GM23338 (cell line): ENCODE data around the gene NCOR2. TPM values are rescaled to one million over a fixed set of nuclear protein-coding genes. Genes with fewer than 3 reads are reported as not detected.
A peak's percentile ranks its signal among the peaks of the same experiment; 100 is the strongest.

ENCODE experiments used
- ATAC-seq: fragments of 200-7000 bp; cut with Tn5 transposase; 3 replicates; pipeline ENCODE4 v1.9.1; 2020
- DNase-seq: peaks from one replicate; pipeline ENCODE4 v3.0.0-alpha.2; 2015; ENCODE audit warnings: low spot score
- H2AFZ ChIP-seq: fragments of 200-600 bp; sonication (generic); 2 replicates; pipeline ENCODE4 v1.8.0; 2016; ENCODE audit warnings: antibody characterized with exemption, mild to moderate bottlenecking, moderate library complexity
- H3F3A ChIP-seq: fragments of 200-600 bp; sonication (generic); replicated peaks from 2 replicates; pipeline ENCODE4 v1.8.0; 2017; ENCODE audit warnings: antibody characterized with exemption, mixed run types, low read depth
- H3K27ac ChIP-seq: fragments of 200-600 bp; sonication (generic); 2 replicates; pipeline ENCODE4 v1.6.1; 2016; ENCODE audit warnings: low read depth
- H3K27me3 ChIP-seq: fragments of 200-600 bp; sonication (generic); 2 replicates; pipeline ENCODE4 v1.8.0; 2016; ENCODE audit warnings: mild to moderate bottlenecking, mixed run types, moderate library complexity; ENCODE audit not compliant: insufficient read depth
- H3K36me3 ChIP-seq: fragments of 200-600 bp; sonication (generic); 2 replicates; pipeline ENCODE4 v1.8.0; 2016; ENCODE audit warnings: mild to moderate bottlenecking; ENCODE audit not compliant: insufficient read depth
- H3K4me1 ChIP-seq: fragments of 200-600 bp; sonication (generic); 2 replicates; pipeline ENCODE4 v1.8.0; 2016; ENCODE audit warnings: mild to moderate bottlenecking, moderate library complexity; ENCODE audit not compliant: insufficient read depth
- H3K4me2 ChIP-seq: fragments of 200-600 bp; sonication (generic); 2 replicates; pipeline ENCODE4 v1.7.1; 2017; ENCODE audit warnings: mixed run types
- H3K4me3 ChIP-seq: fragments of 200-600 bp; sonication (generic); 2 replicates; pipeline ENCODE4 v1.6.1; 2016; ENCODE audit warnings: mixed run types
- H3K79me2 ChIP-seq: fragments of 200-600 bp; sonication (generic); replicated peaks from 2 replicates; pipeline ENCODE4 v1.8.0; 2017; ENCODE audit warnings: mild to moderate bottlenecking; ENCODE audit not compliant: insufficient read depth
- H3K9me2 ChIP-seq: fragments of 200-600 bp; sonication (generic); 2 replicates; pipeline ENCODE4 v1.8.0; 2017; ENCODE audit not compliant: insufficient read depth
- H4K20me1 ChIP-seq: fragments of 200-600 bp; sonication (generic); replicated peaks from 2 replicates; pipeline ENCODE4 v1.8.0; 2017; ENCODE audit warnings: mild to moderate bottlenecking; ENCODE audit not compliant: insufficient read depth
- H3K27ac Mint-ChIP-seq: 2 replicates; pipeline ENCODE4 v1.8.0; 2020; ENCODE audit warnings: inconsistent platforms, mild to moderate bottlenecking, moderate library complexity, mixed read lengths
- H3K27me3 Mint-ChIP-seq: 3 replicates; pipeline ENCODE4 v1.8.0; 2022; ENCODE audit warnings: low read depth, mild to moderate bottlenecking, moderate library complexity, mixed read lengths, inconsistent platforms; ENCODE audit not compliant: insufficient read depth, poor library complexity
- H3K36me3 Mint-ChIP-seq: 3 replicates; pipeline ENCODE4 v1.8.0; 2021; ENCODE audit warnings: low read depth, mild to moderate bottlenecking, inconsistent platforms, moderate library complexity, mixed read lengths
- H3K4me1 Mint-ChIP-seq: 3 replicates; pipeline ENCODE4 v1.8.0; 2020; ENCODE audit warnings: mild to moderate bottlenecking, inconsistent platforms, mixed read lengths
- H3K4me3 Mint-ChIP-seq: 3 replicates; pipeline ENCODE4 v1.8.0; 2021; ENCODE audit warnings: moderate library complexity, mild to moderate bottlenecking, inconsistent platforms, mixed read lengths
- H3K9me3 Mint-ChIP-seq: 3 replicates; pipeline ENCODE4 v1.8.0; 2020; ENCODE audit warnings: moderate library complexity, mild to moderate bottlenecking, inconsistent platforms, mixed read lengths
- CTCF ChIP-seq, 2 experiments: fragments of 200-600 bp in 1 of 2; sonication (generic) in 1 of 2; conservative IDR thresholded peaks; 2 replicates each; pipeline versions ENCODE4 v1.5.1 to v1.6.1; 2016 to 2017; ENCODE audit warnings: antibody characterized with exemption in 2 of 2, low read depth in 2 of 2, mild to moderate bottlenecking in 2 of 2, moderate library complexity in 1 of 2
- EZH2 ChIP-seq: fragments of 200-600 bp; sonication (generic); IDR thresholded peaks from one replicate; pipeline ENCODE4 v1.8.0; 2017; ENCODE audit warnings: antibody characterized with exemption, mild to moderate bottlenecking, low read depth; ENCODE audit not compliant: unreplicated experiment
- JUNB ChIP-seq: IDR thresholded peaks from one replicate; pipeline ENCODE4 v1.6.1; 2016; ENCODE audit warnings: antibody characterized with exemption; ENCODE audit not compliant: unreplicated experiment
- NANOG ChIP-seq: IDR thresholded peaks from 2 replicates; pipeline ENCODE4 v1.6.1; 2016; ENCODE audit warnings: antibody characterized with exemption, borderline replicate concordance
- REST ChIP-seq: IDR thresholded peaks from one replicate; pipeline ENCODE4 v1.6.1; 2018; ENCODE audit warnings: antibody characterized with exemption; ENCODE audit not compliant: unreplicated experiment
- STAT1 ChIP-seq: IDR thresholded peaks from one replicate; pipeline ENCODE4 v1.6.1; 2016; ENCODE audit warnings: antibody characterized with exemption; ENCODE audit not compliant: unreplicated experiment
- ZNF114 ChIP-seq: fragments of 250-450 bp; sonication (Bioruptor Pico); IDR thresholded peaks from 2 replicates; pipeline ENCODE4 v1.5.0; 2020; ENCODE audit warnings: mild to moderate bottlenecking, moderate library complexity
- ZNF331 ChIP-seq: fragments of 250-450 bp; sonication (Bioruptor Pico); IDR thresholded peaks from 2 replicates; pipeline ENCODE4 v1.5.0; 2020; ENCODE audit warnings: low read depth, mild to moderate bottlenecking, moderate library complexity
- polyA plus RNA-seq: library from polyadenylated mRNA; unstranded; fragments of >200 nt; fragmentation: Nextera tagmentation; extraction: Ambion mirVana; gene quantifications from 2 replicates; pipeline ENCODE4 v1.2.1, GENCODE V29; 2016
- total RNA-seq: library from RNA; depleted of rRNA; stranded (reverse); fragments of >200 nt; shearing (Covaris generic); gene quantifications from 2 replicates; pipeline ENCODE4 v1.2.3, GENCODE V29; 2014

Gene NCOR2
- total and polyA plus RNA-seq, 2 experiments from 2014 or later = 69.6 to 190 TPM

- Mint-ChIP-seq H3K4me3 (no peak overlapping the region), H3K4me1 (peaks cover 2% of the 10 kb centered on the region; the same call in 1 of the 3 replicates), H3K27me3 (peaks cover 20% of the 10 kb centered on the region), H3K27ac (no peak overlapping the region), H3K36me3 (peaks cover 2% of the 10 kb centered on the region; the same call in 2 of the 3 replicates), H3K9me3 (peaks cover 24% of the 10 kb centered on the region)
- Histone ChIP-seq H2AFZ (no peak overlapping the region), H3K9me2 (no peaks in the 10 kb centered on the region), H3K27me3 (no peaks in the 10 kb centered on the region), H4K20me1 (no peaks in the 10 kb centered on the region), H3K79me2 (no peaks in the 10 kb centered on the region), H3K4me2 (no peak overlapping the region), H3K27ac (no peak overlapping the region), H3K36me3 (no peaks in the 10 kb centered on the region), H3K4me3 (no peak overlapping the region), H3F3A (no peaks in the 10 kb centered on the region), H3K4me1 (no peaks in the 10 kb centered on the region)
- DNase-seq (no peak), ATAC-seq (no peak)
- no peak for TF ChIP-seq ZNF114
- TF ChIP-seq REST = no peak
- TF ChIP-seq NANOG = no peak
- TF ChIP-seq STAT1 = no peak
Observed at GRCh38 chr12:124579921-124580517, 12.6 kb upstream of the NCOR2 start.

- Histone ChIP-seq H3K9me2 (no peaks in the 10 kb centered on the region), H3F3A (no peaks in the 10 kb centered on the region), H3K79me2 (no peaks in the 10 kb centered on the region), H3K27me3 (no peaks in the 10 kb centered on the region), H3K36me3 (no peaks in the 10 kb centered on the region), H2AFZ (no peak overlapping the region), H3K4me3 (no peak overlapping the region), H3K4me2 (no peak overlapping the region), H3K27ac (no peak overlapping the region), H3K4me1 (no peaks in the 10 kb centered on the region; the same call in 1 of the 2 replicates), H4K20me1 (no peaks in the 10 kb centered on the region)
- Mint-ChIP-seq H3K4me3 (no peak overlapping the region), H3K9me3 (peaks cover 23% of the 10 kb centered on the region), H3K36me3 (peaks cover 2% of the 10 kb centered on the region; the same call in 2 of the 3 replicates), H3K4me1 (peaks cover 7% of the 10 kb centered on the region), H3K27ac (no peak overlapping the region), H3K27me3 (peaks cover 17% of the 10 kb centered on the region)
- DNase-seq (no peak), ATAC-seq (no peak)
- TF ChIP-seq NANOG (no peak), ZNF114 (no peak), EZH2 (no peak)
Observed at GRCh38 chr12:124578854-124579253, 11.4 kb upstream of the NCOR2 start.

GRCh38 chr12:124578445-124578844, 11.0 kb upstream of the NCOR2 start:
- no peak for DNase-seq

More at GRCh38 chr12:124578445-124578844, 11.0 kb upstream of the NCOR2 start:
- H3K4me1 ChIP-seq = no peaks in the 10 kb centered on the region; the same call in 1 of the 2 replicates
- Mint-ChIP-seq H3K4me1 (peaks cover 10% of the 10 kb centered on the region), H3K4me3 (no peak overlapping the region), H3K27ac (no peak overlapping the region), H3K9me3 (peaks cover 20% of the 10 kb centered on the region), H3K36me3 (peaks cover 2% of the 10 kb centered on the region; the same call in 2 of the 3 replicates), H3K27me3 (peaks cover 15% of the 10 kb centered on the region)
- H3K27me3 ChIP-seq = no peaks in the 10 kb centered on the region
- H4K20me1 ChIP-seq = no peaks in the 10 kb centered on the region
- ATAC-seq = peak; percentile 71
- no peaks in the 10 kb centered on the region for H3K9me2 ChIP-seq
- no peaks in the 10 kb centered on the region for H3K36me3 ChIP-seq
- no peak overlapping the region for H3K27ac ChIP-seq
- no peak overlapping the region for H3K4me2 ChIP-seq
- no peak overlapping the region for H2AFZ ChIP-seq
- no peaks in the 10 kb centered on the region for H3K79me2 ChIP-seq
- no peak overlapping the region for H3K4me3 ChIP-seq
- H3F3A ChIP-seq = no peaks in the 10 kb centered on the region
- TF ChIP-seq ZNF331 (no peak), CTCF (conservative IDR thresholded peaks at IDR 0.05; ENCODE audit: low read depth in 2 of 2) (peak; percentile 34 to 37; a peak in 3 of 4 replicates), JUNB (no peak)
